DMS 273 treated with DMSO at 0.1 percent for 48 hours (cell line): Measurements from ENCODE around the gene NTRK3.

Experiments used
- DNase-seq: peaks from one replicate; lab custom pipeline; 2025; lab: John Stamatoyannopoulos, UW

Gene NTRK3

DNA sequence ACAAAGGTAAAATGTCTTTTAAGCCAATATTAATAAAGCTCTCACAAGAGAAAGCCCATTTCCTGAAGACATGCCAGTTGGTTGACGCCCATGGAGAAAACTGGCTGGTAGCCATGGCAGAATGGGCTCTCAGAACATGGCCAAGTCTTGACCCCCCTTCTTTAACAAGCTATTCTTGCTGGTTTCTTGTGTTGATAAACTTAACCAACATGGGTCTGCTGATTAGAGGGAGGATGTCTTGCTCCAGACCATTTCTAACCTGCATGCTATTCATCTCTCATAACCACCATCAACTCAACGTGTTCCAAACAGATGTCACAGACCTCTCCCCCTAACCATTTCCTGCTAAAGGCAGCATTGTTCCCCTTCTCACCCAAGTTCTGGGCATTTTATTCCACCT is 25.7 kb downstream of the NTRK3 start:
- no peak for DNase-seq

DNA sequence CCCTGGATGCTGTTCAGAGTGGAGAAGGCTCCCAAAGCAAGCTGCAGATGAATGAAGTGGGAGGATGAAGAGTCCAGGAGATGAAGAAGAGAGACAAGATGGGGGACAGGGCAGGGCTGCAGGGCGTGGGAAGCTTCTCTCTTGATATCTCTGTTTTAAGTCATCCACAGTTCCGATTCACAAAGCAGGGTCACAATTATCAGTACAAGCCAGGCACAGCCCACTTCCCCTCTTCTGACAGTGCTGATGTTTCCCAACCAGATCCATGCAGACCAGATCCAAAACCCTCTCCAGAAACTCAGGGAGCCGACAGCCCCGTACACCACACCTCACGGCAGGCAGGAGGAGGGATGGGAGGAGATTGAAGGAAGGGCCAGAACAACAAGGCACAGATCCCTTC is 31.1 kb downstream of the NTRK3 start:
- DNase-seq: no peak

DNA sequence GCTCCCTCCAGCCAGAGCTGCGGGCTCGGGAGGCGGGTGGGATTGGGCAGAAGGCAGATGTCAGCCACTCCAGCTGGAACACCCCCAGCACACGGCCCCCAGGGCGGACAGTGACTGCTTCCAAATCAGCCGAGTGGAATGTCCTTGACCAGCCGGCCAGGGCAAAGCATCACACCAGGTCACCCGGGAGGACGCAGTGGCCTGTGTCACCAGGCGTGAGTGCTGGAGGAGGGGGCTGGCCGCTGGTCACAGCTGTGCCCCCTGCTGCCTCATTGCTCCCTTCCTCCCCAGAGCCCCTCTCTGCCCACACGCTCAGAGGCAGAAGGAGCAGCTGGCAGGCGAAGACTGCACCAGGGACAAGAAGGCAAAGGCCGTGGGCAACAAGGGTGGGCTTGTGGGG is 33.5 kb downstream of the NTRK3 start:
- DNase-seq: no peak

DNA sequence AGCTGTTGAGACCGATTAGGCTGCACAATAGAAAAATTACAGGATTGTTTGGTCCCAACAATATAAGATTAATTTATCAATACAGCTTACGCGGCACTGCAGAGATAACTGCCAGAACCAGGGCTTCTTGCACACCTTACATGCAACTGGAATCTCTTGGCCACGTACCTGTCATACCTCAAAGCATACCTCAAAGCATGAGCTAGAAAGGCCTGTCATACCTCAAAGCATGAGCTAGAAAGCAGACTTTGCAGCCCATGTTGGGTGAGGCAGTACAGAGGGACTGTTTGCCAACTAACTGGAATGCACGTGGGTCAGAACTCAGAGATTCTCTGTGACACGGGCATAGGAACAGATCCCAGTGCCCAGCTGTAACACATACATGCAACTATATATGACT is 34.7 kb downstream of the NTRK3 start:
- DNase-seq: no peak

DNA sequence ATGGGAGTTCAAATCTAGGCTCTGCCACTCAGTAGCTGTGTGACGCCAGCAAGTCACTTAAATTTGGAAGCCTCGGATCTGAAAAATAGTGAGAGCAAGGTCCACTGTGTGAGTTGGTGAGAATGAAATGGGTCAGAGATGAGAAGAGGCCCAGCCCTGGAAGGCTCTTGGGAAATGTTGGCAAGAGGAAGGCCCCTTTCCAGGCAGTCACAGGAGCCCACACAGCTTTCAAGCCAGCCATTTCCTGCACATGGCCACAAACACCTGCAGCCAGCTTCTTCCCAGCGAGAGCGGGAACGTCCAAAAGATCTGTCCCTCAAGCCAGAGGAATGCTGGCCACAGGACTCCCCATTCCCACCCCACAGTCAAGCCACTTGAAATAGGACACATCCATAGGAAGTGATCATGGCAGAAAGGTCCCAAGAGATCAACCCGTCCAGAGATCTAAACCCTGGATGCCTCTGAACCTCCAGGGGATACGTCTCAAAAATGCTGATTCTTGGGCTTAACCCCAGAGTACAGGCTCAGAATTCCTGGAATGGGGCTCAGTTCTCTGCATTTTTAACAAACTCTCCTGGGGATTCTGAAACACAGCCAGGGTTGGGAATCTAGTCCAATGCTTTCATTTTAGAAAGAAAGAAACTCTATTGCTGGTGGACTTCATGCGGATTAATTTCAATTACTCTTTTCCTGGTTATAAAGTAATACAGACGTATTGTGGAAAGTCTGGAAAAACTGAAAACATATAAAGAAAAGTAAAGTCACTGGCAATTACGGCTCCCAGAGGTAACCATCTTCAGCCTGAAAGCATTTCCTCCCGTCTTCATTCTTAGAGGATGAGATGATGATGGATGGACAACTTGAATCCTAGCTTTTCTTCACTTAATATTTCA is 35.9 kb downstream of the NTRK3 start:
- no peak for DNase-seq

DNA sequence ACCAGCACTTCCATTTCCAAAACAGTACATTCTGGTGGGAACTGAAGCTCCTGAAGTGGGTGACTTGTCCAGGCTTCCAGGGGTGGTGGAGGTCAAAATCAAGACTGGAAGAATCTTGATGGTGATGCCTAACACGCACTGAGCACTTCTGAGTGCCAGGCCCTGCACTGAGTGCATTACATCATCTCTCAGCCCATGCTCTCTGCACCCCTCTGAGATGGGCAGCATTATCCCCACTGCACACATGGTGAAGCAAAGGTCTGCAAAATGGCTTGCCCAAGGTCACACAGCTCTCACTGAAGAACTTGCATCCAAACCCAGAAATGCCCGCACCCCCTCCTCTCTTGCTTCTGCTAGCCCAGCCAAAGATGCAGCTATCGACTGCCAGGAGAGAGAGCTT is 36.9 kb downstream of the NTRK3 start:
- no peak for DNase-seq

DNA sequence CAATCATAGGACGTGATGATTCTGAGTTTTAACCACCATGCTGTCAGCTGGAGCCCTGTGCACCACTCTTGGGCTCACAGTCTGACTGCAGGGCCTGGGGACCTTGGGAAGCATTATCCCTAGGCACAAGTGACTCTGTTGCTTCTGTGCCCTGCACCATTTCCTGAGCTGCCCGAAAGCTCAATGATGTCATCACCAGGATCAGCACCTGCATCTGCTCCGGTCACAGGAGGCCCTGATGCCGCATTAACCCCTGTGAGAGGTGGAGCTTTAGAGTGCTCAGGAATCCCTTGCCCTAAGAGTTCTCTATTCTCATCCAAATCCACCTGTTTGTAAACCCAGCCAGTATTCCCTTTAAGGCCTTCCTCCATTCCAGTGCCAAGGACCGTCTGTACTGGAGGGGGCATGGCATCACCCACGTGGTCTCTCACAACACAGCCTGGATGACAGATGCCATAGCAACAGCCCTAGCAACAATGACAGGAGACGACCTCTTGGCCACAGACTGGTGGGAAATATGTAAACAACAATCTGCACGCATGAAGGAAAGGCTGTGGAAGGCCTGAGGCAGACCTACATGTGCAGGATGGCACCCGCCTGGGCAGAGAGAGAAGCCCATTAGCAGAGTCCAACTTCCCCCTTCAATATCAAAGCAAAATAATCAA is 37.9 kb downstream of the NTRK3 start:
- DNase-seq: no peak

DNA sequence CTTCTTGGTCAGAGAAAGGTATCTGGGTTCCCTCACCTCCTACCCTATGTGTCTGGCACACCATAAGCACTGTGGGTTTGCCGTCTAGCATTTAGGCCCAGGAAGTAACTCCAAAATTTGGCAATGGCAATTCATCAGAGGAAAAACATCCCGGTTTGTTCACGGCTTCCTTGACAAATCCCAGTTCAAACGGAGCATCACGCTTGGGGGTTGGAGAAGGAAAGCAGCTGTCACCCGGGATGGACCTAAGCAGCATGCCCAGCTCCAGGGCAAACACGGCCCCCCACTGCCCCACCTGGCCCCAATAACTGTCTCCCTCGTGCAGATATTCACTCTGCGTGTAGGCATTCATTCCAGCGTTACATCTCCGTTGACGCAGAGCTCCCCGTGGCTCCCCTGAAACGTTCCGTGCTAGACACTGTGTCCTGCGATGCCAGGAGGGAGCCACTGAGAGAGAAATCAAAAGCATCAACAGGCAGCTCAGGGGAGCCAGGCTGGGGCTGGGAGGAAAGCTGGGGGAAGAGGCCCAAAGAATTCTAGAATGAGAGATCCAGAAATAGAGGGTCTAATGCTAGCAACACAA is 41.4 kb downstream of the NTRK3 start:
- DNase-seq: no peak

DNA sequence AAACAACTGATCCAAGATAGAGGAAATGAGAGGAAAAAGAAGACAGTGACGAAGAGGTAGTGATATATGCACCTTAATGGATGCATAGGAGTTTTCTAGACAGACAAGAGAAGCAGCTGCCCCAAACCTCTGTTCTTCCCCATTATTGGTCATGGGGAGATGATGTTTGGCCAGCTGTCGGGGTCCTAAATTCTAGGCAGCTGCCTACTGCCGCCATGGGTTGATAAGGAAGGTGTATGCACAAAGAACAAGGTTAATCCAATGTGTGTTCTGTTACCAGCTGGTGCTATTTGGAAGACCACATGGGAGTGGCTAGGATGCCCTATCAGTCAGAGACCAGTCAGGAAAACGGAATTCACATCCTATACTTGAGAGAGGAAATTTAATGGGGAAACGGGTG is 47.4 kb downstream of the NTRK3 start:
- DNase-seq: no peak

DNA sequence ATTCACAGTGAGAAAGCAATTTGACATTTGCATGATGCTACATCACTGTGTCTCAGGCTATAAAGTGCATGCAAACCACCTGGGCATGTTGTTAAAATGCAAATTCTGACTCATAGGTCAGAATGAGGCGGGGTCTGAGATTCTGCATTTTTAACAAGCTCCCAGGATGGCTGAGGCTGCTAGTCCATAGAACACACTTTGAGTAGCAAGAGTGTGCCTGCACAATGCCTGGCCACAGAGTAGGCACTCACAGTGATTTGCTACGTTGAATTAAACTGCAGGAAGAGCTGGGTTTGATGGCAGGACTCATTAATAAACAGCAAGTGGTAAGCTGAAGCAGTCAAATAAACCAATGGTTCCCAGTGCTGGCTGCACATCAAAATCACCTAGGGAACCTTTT is 48.1 kb downstream of the NTRK3 start:
- no peak for DNase-seq

DNA sequence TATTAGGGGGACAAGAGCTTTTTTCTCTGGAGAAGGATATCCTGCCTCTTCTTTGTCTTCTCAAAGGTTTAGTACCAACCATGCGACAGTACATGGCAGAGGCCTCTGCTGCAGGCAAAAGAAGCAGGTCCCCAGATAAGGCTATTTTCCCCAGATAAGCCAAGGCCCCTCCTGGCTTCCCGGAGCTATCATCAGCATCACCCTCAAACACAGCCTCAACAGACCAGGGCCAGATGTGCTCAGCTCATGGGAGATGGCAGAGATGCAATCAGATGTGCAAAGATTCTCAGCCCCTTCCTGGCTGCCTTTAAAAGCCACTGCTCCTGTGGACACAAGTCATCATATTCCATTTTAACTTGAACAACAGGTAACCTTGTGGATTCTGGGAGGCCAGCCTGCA is 49.0 kb downstream of the NTRK3 start:
- no peak for DNase-seq

DNA sequence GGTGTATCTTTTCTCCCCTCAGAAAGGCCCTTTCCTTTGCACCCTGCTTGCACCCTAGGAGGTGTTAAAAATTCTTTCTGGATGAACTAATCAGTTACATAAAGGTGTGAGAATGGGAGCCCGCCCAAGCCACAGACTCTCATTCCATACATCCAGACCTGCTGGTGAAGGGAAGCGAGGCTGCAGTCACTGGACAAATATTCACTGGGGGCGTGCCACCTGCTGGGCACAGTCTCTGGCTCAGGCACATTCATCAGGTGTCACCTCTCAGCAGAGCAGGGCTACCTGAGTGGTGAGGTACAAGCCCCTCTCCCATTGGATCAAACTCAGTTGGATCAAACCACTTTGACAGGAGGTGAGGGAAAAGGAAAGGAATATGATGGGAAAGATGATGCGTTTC is 52.0 kb downstream of the NTRK3 start:
- DNase-seq: no peak

DNA sequence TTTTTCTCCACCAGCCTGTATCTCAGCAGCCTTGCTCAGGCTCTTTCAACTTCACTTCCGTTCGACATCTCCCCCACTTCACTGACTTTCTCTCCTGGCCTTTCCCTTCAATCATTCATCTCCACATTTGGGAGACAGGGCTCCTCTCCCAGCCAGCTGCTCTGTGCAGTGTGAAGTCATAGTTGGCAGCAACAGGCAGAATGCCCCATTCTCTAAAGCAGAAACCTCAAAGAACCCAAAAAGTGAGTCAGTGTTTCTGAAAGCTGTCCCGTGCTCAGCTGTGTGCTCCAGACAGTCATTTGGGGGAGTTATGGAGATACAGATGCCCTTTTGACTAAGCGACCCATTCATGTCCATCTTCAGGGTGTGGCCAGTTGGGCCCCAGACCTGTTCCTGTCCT is 54.3 kb downstream of the NTRK3 start:
- no peak for DNase-seq

DNA sequence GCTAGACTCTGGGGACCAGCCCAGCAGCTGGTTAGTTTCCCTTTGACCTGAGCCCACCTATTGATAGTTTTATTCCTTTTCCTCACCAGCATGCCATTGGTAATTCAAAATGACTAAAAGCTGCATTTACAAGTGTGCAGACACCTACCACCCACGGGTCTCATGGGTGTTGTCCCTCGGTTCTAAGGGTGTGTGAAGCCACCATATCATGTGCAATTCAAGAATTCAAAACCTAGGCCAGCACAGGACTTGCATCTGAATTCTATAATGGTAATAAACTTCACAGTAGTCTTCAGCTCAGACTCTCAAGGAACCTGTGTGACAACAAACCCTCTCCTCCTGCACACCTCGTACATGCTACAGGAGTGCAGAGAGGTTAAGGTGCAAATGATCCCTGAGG is 55.3 kb downstream of the NTRK3 start:
- DNase-seq: no peak

DNA sequence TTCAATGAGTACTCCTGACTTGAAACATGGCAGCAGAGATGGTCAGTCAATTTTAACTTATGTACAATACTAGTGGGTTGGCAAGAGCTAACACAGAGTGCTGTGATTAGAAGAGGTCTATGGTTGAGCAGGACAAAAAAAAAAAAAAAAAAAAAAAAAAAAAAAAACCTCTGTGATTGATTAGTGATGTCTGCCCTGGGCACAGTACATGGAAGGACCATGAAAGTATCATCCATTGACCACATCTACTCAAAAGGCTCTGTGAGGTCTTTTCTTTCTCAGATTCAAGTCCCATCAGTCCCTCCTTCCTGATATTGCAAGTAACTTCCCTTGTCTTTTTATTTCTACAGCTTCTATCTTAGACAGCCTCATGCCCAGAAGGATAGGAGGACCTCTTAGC is 59.6 kb downstream of the NTRK3 start:
- DNase-seq: no peak

DNA sequence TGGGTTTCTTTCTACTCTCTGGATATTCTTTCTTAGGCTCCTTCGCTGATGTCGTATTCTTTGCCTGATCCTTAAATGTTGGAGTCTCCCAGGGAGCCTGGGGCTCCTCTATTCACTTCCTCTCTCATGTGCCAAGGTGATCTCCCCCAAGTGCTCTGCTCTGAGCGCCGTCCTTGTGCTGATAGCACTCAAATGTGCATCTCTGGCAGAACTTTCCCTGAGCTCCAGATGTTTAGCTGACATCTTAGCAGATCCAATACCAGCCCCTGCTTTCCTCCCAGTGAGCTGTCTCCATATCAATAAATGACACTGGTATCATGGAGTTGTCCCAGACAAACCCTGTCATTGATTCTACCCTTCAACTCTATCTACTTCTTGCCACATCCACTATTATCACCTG is 62.4 kb downstream of the NTRK3 start:
- no peak for DNase-seq

DNA sequence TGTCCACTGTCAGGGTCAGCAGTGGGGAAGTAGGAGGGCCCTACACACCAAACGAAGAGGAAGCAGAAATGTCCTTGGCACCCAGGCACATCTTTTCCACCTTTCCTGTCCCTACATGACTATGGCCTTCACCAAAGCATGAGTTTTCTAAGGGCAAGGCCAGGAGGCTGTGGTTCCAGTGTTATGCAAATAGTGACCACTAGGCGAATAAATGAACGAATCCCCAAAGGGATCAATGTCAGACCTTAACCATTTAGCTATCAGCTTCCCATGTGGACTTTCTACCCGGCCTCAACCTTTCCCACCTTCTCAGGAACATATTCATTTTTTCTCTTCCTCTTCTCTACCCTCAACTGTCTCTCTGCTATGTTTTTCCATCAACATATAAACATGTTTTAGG is 63.1 kb downstream of the NTRK3 start:
- DNase-seq: no peak

DNA sequence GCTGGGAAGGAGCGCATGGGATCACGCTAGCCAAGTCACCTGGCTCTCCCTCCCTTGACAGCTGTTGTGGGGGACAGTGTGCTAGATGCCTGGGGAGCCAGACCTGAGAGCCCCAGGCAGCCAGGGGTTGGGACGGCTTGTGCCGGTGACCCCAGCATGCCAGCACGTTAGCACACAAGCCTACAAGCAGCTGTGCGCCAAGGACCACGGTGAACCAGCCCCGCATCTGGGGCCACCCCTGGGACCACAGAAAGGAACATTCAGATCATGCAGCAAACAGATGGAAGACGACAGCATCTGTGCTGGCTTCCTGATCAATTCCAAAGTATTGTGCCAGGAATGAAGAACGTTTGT is 64.8 kb downstream of the NTRK3 start:
- DNase-seq: no peak

DNA sequence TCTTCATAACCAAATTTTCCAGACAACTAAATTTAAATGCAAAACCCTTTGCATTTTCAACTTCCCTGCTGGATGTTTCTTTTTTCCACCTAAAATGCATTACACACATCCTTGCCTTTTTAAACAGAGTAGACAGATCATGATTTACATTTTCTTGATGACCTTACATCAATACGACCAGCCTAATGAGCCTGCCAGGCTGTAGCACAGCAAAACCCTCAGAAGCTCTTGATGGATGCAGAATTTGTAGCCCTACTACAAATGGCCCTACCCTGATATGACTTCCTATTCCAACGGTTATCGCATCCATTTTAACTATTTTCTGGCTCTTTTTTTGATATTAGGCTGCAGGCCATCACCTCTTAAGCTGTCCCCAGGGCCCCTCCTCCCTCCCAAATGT is 66.3 kb downstream of the NTRK3 start:
- DNase-seq: no peak

DNA sequence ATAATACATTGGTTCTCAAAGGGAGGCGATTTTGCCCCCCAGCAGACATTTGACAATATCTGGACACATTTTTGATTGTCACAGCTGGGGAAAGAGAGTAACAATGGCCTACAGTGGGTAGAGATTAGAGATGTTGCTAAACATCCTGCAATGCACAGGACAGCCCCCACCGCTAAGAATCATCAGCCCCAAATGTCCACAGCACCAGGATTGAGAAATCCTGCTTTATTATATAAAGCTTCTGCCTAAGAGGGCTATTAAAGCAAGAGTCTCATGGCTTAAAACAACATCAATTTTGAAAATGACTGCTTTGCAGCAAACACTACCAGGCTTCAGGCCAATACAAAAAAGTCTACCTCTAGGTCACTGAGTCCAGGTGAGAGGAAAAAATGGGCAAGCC is 68.2 kb downstream of the NTRK3 start:
- no peak for DNase-seq

DNA sequence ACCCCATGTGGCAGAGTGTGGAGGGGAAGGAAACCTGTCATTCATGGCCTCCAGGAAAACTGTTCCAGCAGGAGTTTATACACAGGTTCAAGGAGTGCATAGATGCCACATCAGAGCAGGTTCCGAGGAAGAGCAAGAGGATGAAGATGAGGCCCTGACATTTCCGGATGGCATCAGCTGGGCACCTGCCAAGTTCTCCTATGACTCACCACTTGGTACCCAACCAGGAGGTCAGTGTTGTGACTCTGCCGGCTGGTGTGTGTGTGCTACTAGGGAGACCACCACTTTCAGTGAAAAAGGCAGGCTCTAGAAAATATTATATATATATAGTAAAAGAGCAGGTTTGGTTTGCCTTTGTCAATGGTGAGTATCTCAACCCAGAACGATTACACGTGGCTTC is 69.3 kb downstream of the NTRK3 start:
- no peak for DNase-seq

DNA sequence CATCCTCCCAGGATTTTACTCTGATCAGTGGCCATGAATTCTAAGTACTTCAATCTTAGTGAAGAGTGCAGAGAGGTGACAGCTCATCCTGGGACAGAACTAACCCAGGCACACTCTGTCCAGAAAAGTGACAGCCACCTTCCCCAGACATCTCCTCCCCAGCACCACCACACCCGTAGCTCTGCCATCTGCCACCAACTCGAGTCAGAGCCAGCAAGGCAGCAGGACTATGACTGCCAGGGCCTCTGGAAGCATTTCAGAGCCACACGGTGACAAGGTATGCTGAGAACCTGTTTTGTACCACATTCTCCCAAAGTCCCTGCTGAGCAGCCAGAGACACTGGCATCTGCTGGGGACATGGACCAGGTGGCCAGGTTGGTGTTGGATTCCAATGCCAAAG is 71.0 kb downstream of the NTRK3 start:
- no peak for DNase-seq

DNA sequence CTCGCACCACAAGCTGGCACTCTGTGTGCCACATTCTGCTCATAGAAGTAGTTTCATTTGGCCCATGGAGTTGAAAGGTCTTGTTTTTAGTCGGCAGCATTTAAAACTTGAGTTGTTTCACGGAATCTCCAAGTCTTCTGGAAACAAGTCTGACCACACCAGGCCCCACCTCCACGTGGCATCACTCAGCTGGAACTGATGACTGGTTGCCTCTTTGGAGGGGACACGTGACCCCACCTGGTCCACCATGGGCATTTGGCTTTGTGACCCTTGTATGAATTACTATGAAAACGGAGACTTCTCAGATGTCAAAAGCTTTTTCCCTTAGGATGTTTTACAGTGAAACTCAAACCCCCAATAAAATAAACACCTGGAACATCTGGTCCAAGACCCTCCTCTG is 74.9 kb downstream of the NTRK3 start:
- no peak for DNase-seq

DNA sequence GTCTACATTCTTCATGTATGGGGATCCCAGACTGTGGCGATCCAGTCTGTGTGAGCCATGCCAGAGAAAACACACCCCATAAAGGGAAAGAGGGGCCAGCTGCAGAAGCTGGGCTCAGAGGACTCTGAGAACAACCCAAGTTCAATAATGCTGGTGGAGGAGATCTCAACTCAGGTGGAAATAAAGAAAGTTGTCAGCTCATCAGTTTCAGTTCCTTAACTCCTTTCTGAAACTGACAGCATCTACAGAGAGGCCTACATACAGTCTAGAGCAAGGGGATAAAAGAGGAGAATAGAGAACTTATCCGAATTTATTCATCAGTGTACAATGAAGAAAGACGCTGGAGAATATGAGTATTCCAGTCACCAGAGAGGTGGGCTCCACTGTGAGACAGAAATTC is 77.0 kb downstream of the NTRK3 start:
- DNase-seq: no peak
